ENCODE data around the gene TWNK.

Gene TWNK

DNA sequence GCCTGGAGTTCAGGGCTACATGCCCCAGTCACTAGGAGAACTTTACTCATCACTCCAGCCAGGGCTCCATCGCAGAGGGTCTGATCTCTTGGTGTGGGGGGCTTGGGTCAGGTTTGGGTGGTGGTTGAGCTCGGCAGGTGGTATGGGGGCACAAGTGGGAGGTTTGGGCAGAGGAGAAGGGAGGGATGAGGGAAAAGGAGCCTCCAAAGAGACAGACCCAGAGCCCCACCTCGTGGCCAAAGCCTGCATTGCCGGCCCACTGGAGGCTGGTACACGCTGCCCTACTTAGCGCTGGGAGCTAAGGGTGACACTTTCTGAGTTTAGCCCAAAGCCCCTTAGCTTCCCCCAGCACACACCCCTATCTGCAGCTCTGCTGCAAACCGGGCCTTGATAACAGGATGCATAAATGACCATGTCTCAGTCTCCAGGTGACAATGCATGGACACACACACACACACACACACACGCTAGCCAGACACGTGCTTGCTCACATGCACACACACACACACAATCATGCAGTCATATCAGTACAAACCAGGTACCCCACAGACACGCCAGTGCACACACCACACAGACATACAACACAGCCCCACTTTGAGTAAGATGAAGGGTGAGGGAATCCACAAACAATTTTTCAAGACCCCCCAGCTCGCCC, 27.0 kb downstream of the TWNK start:
- peak; percentile 62 for DNase-seq
- Histone ChIP-seq H3K4me2 (ENCODE audit: low read depth, low read length) (peak overlapping the region; percentile 3; the same call in 1 of the 2 replicates), H4K20me1 (ENCODE audit: insufficient read depth, low read length) (no peaks in the 10 kb centered on the region), H3K4me1 (ENCODE audit: low read length) (peaks cover 9% of the 10 kb centered on the region; the same call in 1 of the 2 replicates), H3K4me3 (ENCODE audit: low read length) (no peak overlapping the region), H3K36me3 (replicated peaks; ENCODE audit: insufficient read depth, low read length) (no peaks in the 10 kb centered on the region), H3K79me2 (ENCODE audit: low read length) (no peaks in the 10 kb centered on the region), H3K9ac (ENCODE audit: low read length) (no peak overlapping the region), H3K9me2 (replicated peaks; ENCODE audit: insufficient read depth, low read length) (no peaks in the 10 kb centered on the region), H3K27ac (ENCODE audit: low read length) (no peak overlapping the region), H3K27me3 (replicated peaks; ENCODE audit: insufficient read depth, low read length) (peaks cover 36% of the 10 kb centered on the region), H3K9me3 (replicated peaks; ENCODE audit: insufficient read depth, low read length) (no peaks in the 10 kb centered on the region), H3F3A (ENCODE audit: insufficient read depth, low read length) (no peaks in the 10 kb centered on the region), H2AFZ (ENCODE audit: low read length) (no peak overlapping the region)
- TF ChIP-seq EZH2phosphoT487 (IDR thresholded peaks at IDR 0.05; ENCODE audit: low read length), result no peak
- TF ChIP-seq, protein P1, sequence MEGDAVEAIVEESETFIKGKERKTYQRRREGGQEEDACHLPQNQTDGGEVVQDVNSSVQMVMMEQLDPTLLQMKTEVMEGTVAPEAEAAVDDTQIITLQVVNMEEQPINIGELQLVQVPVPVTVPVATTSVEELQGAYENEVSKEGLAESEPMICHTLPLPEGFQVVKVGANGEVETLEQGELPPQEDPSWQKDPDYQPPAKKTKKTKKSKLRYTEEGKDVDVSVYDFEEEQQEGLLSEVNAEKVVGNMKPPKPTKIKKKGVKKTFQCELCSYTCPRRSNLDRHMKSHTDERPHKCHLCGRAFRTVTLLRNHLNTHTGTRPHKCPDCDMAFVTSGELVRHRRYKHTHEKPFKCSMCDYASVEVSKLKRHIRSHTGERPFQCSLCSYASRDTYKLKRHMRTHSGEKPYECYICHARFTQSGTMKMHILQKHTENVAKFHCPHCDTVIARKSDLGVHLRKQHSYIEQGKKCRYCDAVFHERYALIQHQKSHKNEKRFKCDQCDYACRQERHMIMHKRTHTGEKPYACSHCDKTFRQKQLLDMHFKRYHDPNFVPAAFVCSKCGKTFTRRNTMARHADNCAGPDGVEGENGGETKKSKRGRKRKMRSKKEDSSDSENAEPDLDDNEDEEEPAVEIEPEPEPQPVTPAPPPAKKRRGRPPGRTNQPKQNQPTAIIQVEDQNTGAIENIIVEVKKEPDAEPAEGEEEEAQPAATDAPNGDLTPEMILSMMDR (IDR thresholded peaks at IDR 0.05; ENCODE audit: low read length), result peak; percentile 89

DNA sequence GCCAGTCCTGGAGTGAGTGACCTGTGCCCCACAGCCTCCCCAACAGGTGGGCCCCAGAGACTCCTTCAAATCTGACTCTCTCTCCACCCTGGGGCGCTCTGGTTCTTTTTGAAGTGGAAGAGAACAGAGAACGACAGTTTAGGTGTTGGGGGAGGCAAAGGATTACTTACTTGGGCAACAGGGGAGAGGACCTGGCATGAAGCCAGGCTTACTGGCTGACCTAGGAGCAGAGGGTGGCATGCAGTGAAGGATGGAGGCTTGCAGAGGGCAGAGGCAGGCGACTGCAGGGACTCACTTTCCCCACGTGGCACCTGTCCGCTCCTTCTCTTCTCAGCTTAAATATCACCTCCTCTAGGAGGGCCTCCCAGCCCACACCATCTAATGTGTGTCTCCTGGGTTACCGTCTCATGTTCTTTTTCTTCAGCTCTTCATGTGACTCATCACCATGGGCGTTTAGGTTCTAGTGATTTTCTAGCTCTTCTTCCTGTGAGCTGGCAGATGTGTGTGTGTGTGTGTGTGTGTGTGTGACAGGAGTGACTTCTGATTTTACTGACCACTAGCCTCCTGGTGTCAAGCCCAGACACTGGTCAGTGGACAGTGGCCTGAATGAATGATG, 27.7 kb downstream of the TWNK start:
- Histone ChIP-seq H3K9ac (ENCODE audit: low read length) (no peak overlapping the region), H3K27ac (ENCODE audit: low read length) (no peak overlapping the region), H3K9me3 (replicated peaks; ENCODE audit: insufficient read depth, low read length) (no peaks in the 10 kb centered on the region), H4K20me1 (ENCODE audit: insufficient read depth, low read length) (no peaks in the 10 kb centered on the region), H3K4me1 (ENCODE audit: low read length) (peaks cover 9% of the 10 kb centered on the region; the same call in 1 of the 2 replicates), H3F3A (ENCODE audit: insufficient read depth, low read length) (no peaks in the 10 kb centered on the region), H2AFZ (ENCODE audit: low read length) (no peak overlapping the region), H3K4me3 (ENCODE audit: low read length) (no peak overlapping the region), H3K79me2 (ENCODE audit: low read length) (no peaks in the 10 kb centered on the region), H3K9me2 (replicated peaks; ENCODE audit: insufficient read depth, low read length) (no peaks in the 10 kb centered on the region), H3K4me2 (ENCODE audit: low read depth, low read length) (no peak overlapping the region), H3K36me3 (replicated peaks; ENCODE audit: insufficient read depth, low read length) (no peaks in the 10 kb centered on the region), H3K27me3 (replicated peaks; ENCODE audit: insufficient read depth, low read length) (peaks cover 36% of the 10 kb centered on the region)
- no peak for TF ChIP-seq EZH2 (optimal IDR thresholded peaks at IDR 0.05; ENCODE audit: low read depth, low read length)
- TF ChIP-seq, protein P1 (IDR thresholded peaks at IDR 0.05; ENCODE audit: low read length), result no peak
- TF ChIP-seq EZH2phosphoT487 (IDR thresholded peaks at IDR 0.05; ENCODE audit: low read length), result no peak
- DNase-seq, result no peak

DNA sequence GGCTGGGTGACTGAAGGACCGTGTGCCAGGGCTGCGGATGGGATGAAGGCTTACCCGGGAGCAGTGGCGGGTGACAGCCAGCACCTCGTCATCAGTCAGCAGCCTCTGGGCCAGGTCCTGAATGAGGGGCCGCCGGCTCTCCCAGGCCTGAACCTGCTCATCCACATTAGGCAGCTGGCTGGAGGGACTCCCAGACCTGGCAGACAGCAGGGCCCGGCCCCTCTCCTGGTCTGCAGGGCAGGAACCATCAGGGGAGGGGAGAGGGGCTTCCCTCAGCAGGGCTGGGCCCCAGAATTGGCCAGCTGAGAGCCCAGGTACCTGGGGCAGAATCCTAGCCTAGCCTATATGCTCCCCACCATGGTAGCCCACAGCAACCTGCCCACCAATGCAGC, 28.2 kb downstream of the TWNK start:
- no peaks in the 10 kb centered on the region for H3K79me2 ChIP-seq (ENCODE audit: low read length)
- no peaks in the 10 kb centered on the region for H3F3A ChIP-seq (ENCODE audit: insufficient read depth, low read length)
- no peaks in the 10 kb centered on the region for H4K20me1 ChIP-seq (ENCODE audit: insufficient read depth, low read length)
- no peak overlapping the region for H3K4me2 ChIP-seq (ENCODE audit: low read depth, low read length)
- TF ChIP-seq EZH2phosphoT487 (IDR thresholded peaks at IDR 0.05; ENCODE audit: low read length) (no peak), EZH2 (optimal IDR thresholded peaks at IDR 0.05; ENCODE audit: low read depth, low read length) (no peak)
- TF ChIP-seq, protein P1 (IDR thresholded peaks at IDR 0.05; ENCODE audit: low read length), result no peak
- H3K9me2 ChIP-seq (replicated peaks; ENCODE audit: insufficient read depth, low read length), result no peaks in the 10 kb centered on the region
- peaks cover 9% of the 10 kb centered on the region; the same call in 1 of the 2 replicates for H3K4me1 ChIP-seq (ENCODE audit: low read length)
- no peaks in the 10 kb centered on the region for H3K36me3 ChIP-seq (replicated peaks; ENCODE audit: insufficient read depth, low read length)
- no peak overlapping the region for H2AFZ ChIP-seq (ENCODE audit: low read length)
- no peak overlapping the region for H3K9ac ChIP-seq (ENCODE audit: low read length)
- H3K27me3 ChIP-seq (replicated peaks; ENCODE audit: insufficient read depth, low read length), result peaks cover 40% of the 10 kb centered on the region
- H3K4me3 ChIP-seq (ENCODE audit: low read length), result no peak overlapping the region
- no peaks in the 10 kb centered on the region for H3K9me3 ChIP-seq (replicated peaks; ENCODE audit: insufficient read depth, low read length)
- H3K27ac ChIP-seq (ENCODE audit: low read length), result no peak overlapping the region
- no peak for DNase-seq

All from MM.1S (cell line).